GM19455 (cell line): ENCODE results near the gene SLC24A4.

ENCODE experiments used
- ATAC-seq: cut with Tn5 transposase; IDR thresholded peaks from one replicate; pipeline ENCODE4 v1.9.1; 2021; ENCODE audit not compliant: unreplicated experiment

Gene SLC24A4

GRCh38 chr14:92455231-92455630 lies 132.3 kb downstream of the SLC24A4 start:
- no peak for ATAC-seq

- no peak for ATAC-seq
These were observed 133.4 kb downstream of the SLC24A4 start for GRCh38 chr14:92456215-92457015.

DNA sequence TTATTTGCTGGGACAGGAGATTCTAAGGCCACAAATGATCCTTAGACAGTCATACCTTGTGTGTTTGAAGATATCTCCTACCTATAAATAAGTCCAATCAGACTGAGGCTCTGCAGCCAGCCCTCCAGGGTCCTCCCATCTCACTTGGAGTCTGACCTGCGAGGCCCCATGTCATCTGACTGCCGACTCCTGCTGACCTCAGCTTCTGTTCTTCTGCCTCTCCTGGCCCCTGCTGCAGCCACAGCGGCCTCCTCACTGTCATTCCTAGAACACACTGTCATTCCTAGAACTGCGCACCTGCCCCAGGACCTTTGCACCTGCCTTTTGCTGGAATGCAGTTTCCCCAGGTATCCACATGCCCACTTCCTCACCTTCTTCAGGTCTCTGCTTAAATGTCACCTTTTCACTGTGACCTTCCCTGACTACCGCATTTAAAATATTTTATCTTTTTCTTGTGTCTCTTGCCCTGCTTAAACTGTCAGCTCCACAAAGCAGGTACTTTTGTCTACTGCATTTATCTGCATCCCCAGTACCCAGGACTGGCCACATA lies 134.1 kb downstream of the SLC24A4 start:
- no peak for ATAC-seq

DNA sequence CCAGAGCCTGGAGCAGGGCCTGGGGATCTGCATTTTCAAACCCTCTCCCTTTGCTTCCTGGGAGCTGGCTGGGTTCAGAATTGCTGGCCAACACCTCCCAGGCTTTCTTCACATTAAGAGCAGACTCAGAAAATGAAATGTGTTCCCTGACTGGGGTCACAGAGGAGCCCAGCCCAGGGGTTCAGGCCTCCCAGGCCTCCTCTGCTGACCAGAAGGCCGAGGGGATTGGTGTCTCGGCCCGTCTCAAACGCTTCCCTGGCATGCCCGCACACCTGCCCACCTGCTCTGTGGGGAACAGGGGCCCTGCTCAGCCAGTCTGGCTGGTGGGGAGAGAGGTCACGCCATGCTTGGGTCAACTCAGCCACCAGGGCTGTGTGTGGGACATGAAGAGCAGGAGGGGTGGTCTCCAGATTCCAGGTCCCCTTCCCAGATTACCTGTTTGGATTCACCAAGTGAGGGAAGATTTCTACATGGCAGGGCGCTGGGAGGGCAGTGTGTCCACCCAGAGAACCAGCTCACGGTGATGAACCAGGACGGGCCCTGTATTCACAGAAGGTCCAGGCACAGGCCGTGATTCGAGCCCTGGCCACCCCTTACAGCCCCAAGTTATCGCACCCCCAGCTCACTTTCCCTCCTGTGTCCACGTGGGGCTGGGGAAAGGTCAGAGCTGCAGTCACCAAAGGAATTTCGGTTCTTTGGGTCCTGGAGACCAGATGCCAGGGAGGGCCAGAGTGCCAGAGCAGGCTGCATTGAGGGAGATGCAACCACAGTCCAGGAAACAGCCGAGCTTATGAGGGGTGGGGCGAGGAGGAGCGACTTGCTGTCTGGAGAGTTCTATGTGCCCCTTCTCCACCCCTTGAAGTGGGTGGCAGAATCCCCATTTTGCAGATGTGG lies 135.4 kb downstream of the SLC24A4 start:
- ATAC-seq: no peak

GRCh38 chr14:92459030-92459949 lies 136.3 kb downstream of the SLC24A4 start:
- ATAC-seq: no peak

DNA sequence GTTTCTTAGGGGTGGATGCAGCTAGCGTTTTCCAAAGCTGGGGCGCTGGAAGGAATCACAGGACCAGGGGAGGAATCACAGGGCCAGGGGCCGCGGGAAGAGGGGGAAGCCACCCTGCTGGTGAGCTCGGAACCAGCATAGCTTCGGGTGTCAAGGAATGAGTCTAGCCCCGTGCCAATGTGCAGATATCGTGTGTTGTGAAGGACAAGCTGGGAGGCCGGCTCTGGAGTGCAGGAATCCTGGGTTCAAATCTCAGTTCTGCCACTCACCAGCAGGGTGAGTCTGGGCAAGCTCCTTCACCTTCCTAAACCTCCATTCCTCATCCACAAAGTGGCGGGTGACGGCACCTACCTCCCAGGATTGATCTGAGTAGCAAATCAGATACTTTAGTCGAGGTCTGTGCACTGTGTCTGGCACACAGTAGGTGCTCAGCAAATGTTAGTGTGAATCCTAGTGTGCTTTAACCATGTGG lies 137.0 kb downstream of the SLC24A4 start:
- ATAC-seq: no peak

GRCh38 chr14:92460541-92460915 lies 137.6 kb downstream of the SLC24A4 start:
- no peak for ATAC-seq

DNA sequence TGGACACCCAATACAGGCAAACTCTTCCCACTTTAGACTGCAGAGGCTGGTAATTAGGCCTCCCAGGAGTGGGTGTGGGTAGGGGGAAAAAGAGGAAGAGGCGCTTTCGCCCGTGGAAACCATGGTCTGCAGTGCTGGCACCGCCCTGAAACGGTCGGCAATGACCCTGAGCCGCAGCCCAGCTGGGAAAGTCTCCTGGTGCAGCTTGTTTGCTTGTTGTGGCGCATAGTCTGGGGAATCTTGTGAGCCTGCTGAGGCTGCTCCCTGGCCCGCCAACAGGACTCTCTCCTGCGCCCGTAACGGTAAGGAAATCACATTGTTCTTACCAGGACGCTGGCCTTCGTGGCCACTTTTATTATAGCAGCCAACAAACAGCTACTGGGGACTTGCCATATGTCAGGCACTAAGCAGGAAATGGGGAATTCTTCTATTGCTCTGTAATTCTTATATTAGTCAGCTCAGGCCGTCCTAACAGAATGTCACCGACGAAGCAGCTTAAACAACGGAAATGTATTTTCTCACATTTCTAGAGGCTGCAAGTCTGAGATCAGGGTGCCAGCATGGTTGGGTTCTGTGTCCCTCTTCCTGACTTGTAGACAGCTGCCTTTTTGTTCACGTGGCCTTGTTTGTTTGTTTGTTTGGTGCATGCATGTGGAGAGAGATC lies 138.1 kb downstream of the SLC24A4 start:
- peak; percentile 71 for ATAC-seq

- no peak for ATAC-seq
These were observed 138.9 kb downstream of the SLC24A4 start for GRCh38 chr14:92461891-92462290.

DNA sequence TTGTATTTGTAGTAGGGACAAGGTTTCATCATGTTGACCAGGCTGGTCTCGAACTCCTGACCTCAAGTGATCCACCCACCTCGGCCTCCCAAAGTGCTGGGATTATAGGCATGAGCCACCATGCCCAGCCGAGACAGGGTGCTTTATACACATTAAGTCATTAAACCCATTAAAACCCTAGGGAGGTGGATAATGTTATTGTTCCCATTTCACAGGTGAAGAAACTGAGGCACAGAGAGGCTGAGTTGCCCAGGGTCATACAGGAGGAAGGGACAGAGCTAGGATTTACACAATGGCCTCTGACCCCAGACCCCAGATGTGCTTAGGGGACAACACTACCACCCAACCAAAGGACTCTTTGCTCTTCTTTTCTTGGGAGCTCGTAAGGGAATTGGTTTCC lies 139.6 kb downstream of the SLC24A4 start:
- ATAC-seq: no peak

- no peak for ATAC-seq
These were observed 140.2 kb downstream of the SLC24A4 start for GRCh38 chr14:92463141-92463540.

DNA sequence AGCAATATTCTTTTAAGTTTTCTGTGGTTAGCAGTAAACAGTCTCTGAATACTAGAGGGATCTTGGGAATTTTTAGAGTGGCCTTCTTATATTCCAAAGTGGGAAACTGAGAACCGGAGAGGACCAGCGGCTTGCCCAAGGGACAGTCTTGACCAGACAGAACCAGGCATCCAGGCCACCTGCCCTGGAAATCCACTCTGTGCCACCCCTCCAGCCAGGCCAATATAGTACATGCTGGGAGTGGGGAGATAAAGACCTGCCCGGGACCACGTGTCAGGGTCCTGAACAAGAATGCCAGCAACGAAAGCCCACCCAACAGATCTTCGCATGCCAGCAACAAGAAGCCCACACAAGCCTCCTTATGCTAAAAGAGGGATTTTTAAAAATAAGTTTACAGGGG lies 141.2 kb downstream of the SLC24A4 start:
- no peak for ATAC-seq

DNA sequence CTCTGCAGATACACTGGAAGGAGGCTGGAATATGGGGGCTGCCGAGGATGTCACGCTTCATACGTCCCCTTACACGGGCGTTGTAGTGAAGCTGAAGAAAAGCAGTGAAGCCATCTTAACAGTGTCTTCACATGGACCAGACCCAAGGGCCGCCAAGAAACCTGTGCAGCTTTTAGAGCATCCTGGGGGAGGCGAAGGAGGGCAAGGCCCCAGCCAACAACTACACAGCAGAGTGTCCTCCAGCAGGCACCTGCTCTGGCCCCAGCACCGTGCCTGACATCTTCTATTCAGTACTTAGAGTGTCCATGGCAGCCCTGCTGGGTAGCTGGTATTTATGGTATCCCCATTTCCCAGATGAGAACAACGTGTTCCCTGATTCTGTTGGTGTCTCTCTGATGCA lies 141.8 kb downstream of the SLC24A4 start:
- ATAC-seq: no peak

DNA sequence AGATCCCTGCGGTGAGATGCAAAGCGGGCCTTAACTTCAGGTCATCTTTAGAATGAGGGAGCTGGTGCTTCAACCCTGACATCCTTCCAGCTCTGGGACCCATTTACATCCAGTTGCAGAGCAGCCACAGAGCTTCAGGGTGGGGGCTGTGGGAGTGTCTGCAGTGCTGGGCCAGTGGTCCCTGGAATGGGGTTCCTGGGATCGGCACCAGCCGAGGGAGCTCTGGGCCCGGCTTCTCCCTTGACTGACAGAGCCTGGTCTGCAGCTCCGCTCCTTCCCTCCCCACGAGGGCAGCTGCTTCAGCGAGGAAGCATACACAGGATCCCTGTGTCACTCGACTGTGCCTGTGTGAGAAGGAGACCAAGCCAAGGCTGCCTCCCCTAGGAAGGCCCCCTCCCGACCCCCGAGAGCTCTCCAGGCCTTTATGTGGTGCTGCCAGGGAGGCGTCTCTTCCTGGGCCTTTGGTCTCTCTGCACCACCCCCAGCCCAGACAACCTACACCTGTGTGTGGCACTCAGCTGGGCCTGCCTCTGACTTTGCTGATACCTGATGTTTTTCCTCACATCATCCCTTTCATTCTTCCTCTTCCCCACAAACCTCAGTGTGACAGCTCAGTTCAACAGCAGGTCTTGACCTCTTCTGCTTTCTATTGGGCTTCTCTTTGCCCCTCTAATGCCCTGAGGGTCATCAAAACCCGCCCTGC lies 142.5 kb downstream of the SLC24A4 start:
- ATAC-seq: no peak

DNA sequence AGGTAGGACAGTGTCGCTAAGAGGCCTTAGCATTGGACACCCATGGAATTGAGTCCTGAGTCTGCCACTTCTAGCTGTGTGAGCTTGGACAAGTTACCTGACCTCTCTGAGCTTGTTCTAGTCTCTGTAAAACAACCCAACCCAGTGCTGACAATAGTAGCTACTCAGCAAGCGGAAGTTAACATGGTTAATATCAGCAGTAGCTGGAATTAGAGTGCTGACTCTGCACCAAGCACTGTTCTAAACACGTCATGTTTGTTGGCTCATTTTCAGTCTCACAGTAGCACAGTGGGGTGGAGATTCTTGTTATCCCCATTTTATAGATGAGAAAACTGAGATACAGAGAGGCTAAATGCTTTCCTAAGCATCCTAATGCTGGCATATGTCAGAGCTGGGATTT lies 143.1 kb downstream of the SLC24A4 start:
- no peak for ATAC-seq

DNA sequence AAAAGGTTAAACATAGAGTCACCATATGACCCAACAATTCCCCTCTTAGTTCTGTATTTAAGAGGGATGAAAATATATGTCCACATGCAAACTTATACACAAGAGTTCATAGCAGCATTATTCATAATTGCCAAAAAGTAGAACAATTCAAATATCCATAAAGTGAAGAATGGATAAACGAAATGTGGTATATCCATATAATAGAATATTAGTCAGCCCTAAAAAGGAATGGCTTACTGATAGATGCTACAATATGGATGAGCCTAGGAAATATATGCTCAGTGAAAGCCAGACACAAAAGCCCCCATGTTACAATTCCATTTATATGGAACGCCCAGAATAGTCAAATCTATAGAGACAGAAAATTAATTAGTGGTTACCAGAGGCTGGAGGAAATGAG lies 146.6 kb downstream of the SLC24A4 start:
- no peak for ATAC-seq

DNA sequence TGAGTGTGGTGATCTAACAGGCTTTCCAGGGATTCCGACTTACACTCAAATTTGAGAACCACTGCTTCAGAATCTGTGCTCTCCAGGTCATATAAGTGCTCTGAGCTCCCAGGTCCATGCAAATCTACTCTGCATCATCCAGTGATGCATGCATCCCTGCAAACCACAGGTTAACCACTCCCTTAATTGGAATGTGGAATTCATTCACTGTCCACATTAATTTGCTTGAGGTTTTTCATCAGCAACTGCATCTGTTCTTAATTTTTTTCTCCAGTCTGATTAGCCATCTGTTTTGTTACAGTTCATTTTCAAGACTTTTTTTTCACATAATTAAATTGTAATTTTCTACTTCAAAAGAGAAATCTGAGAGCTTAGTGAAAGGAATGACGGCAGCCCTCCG lies 147.2 kb downstream of the SLC24A4 start:
- ATAC-seq: no peak

DNA sequence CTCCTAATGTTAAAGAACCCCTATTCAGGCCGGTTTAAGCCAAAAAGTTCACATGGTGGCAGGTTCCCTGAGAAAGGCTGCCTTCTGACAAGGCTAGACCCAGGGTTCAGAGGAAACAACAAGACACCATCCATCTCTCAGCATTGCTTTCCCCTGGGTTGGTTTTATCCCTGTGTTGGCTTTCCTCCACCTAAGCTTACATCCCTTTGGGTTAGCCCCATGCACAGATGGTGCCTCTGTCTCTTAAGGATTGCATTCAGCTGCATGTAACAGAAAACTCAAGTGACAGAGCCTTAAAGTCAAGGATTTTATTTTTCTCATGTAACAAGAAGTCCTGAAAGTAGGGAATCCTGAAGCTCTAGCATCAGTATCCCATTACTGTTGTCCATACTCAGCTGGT lies 147.8 kb downstream of the SLC24A4 start:
- no peak for ATAC-seq

GRCh38 chr14:92471919-92472318 lies 149.0 kb downstream of the SLC24A4 start:
- no peak for ATAC-seq

DNA sequence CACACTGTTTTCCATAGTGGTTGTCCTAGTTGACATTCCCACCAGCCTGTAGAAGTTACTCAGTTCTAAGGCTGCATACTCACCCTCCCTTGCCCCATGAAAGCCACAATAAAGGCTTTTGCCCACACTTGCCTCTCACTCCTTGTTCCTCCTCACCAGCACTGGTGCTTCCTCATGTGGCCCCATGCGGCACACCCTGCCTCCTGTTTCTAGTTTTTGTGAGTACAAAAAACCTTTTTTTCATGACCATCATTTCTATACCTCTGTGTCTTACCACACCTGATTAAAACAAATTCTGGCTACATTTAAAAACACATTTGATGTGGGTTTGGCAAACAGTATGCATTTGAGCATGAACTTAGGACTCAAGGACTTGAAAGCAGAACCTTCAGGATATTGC lies 149.9 kb downstream of the SLC24A4 start:
- no peak for ATAC-seq
